LHCN-M2 (cell line): ENCODE measurements around the gene RFC3. TPM values are rescaled to one million over a fixed set of nuclear protein-coding genes. Genes with fewer than 3 reads are reported as not detected.
"Not testable (repeated sequence)": the region's sequence is repeated elsewhere in the genome, so short reads cannot be mapped to it uniquely, and the experiment has no call there.

Source experiments
- DNase-seq: peaks from one replicate; pipeline ENCODE4 v3.0.0-alpha.2; 2012; ENCODE audit warnings: low read depth
- total RNA-seq: library from RNA; depleted of rRNA; stranded (reverse); fragments of >200 nt; gene quantifications from 2 replicates; pipeline ENCODE4 v1.2.3, GENCODE V29; 2014

The RFC3 gene
- total RNA-seq, 1 experiment from 2014 or later, result 46.8 TPM

GRCh38 chr13:33806470-33807248 lies 11.3 kb upstream of the RFC3 start:
- DNase-seq, result no peak

GRCh38 chr13:33812829-33813228 lies 5.1 kb upstream of the RFC3 start:
- not testable (repeated sequence) for DNase-seq

GRCh38 chr13:33815011-33815550 lies 2.9 kb upstream of the RFC3 start:
- no peak for DNase-seq

GRCh38 chr13:33816912-33817311 lies 1.0 kb upstream of the RFC3 start:
- DNase-seq, result no peak

GRCh38 chr13:33817513-33817900 lies 442 bp upstream of the RFC3 start:
- no peak for DNase-seq

GRCh38 chr13:33825083-33825482 lies 7.1 kb downstream of the RFC3 start:
- no peak for DNase-seq

GRCh38 chr13:33827139-33827538 lies 9.2 kb downstream of the RFC3 start:
- DNase-seq, result no peak

- DNase-seq, result no peak
Measured at GRCh38 chr13:33828431-33829129, 10.6 kb downstream of the RFC3 start.

- no peak for DNase-seq
Measured at GRCh38 chr13:33832872-33833271, 14.9 kb downstream of the RFC3 start.

- DNase-seq, result peak; percentile 20
Measured at GRCh38 chr13:33838647-33839046, 20.7 kb downstream of the RFC3 start.

- DNase-seq, result no peak
Measured at GRCh38 chr13:33840402-33840801, 22.5 kb downstream of the RFC3 start.

GRCh38 chr13:33842207-33842606 lies 24.3 kb downstream of the RFC3 start:
- no peak for DNase-seq

- no peak for DNase-seq
Measured at GRCh38 chr13:33842986-33843385, 25.0 kb downstream of the RFC3 start.

GRCh38 chr13:33845572-33846302 lies 27.8 kb downstream of the RFC3 start:
- peak; percentile 6 for DNase-seq

- no peak for DNase-seq
Measured at GRCh38 chr13:33846303-33847062, 28.5 kb downstream of the RFC3 start.

- DNase-seq, result no peak
Measured at GRCh38 chr13:33849211-33849610, 31.3 kb downstream of the RFC3 start.

GRCh38 chr13:33855371-33855895 lies 37.5 kb downstream of the RFC3 start:
- no peak for DNase-seq

GRCh38 chr13:33859691-33860303 lies 41.8 kb downstream of the RFC3 start:
- peak; percentile 12 for DNase-seq

GRCh38 chr13:33860526-33860925 lies 42.6 kb downstream of the RFC3 start:
- no peak for DNase-seq

GRCh38 chr13:33862016-33862415 lies 44.1 kb downstream of the RFC3 start:
- DNase-seq, result no peak
